DND-41 (cell line): ENCODE data around the gene BTBD8.

ENCODE experiments used
- EZH2 ChIP-seq: IDR thresholded peaks from 3 replicates; pipeline ENCODE4 v1.6.1; 2012; ENCODE audit warnings: borderline replicate concordance, low read depth, mild to moderate bottlenecking, moderate library complexity, low read length, inconsistent platforms; ENCODE audit not compliant: severe bottlenecking
- TF ChIP-seq, protein P1 (sequence below): IDR thresholded peaks from 2 replicates; pipeline ENCODE4 v1.5.1; 2012; ENCODE audit warnings: borderline replicate concordance, low read length, moderate library complexity, mild to moderate bottlenecking; ENCODE audit not compliant: poor library complexity, severe bottlenecking; ENCODE audit errors: extremely low read depth

DNA sequence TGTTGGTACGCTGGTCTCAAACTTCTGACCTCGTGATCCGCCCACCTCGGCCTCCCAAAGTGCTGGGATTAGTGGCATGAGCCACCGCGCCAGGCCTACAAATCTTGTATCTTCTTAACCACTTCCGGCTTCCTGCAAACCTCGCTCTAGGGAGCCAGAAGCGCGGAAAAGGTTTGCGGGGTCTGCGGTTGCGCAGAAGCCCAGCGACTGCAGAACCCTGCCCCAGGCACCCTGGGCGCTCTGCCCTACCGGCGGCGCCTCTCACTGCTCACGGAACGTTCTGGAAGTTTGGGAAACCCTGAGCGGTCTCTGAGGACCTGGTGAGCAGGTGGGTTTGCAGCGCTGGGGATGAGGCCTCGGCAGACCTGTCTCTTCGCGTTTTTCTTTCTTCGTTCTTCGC, 137.6 kb downstream of the BTBD8 start, which contains the start of gene C1orf146:
- TF ChIP-seq, protein P1, sequence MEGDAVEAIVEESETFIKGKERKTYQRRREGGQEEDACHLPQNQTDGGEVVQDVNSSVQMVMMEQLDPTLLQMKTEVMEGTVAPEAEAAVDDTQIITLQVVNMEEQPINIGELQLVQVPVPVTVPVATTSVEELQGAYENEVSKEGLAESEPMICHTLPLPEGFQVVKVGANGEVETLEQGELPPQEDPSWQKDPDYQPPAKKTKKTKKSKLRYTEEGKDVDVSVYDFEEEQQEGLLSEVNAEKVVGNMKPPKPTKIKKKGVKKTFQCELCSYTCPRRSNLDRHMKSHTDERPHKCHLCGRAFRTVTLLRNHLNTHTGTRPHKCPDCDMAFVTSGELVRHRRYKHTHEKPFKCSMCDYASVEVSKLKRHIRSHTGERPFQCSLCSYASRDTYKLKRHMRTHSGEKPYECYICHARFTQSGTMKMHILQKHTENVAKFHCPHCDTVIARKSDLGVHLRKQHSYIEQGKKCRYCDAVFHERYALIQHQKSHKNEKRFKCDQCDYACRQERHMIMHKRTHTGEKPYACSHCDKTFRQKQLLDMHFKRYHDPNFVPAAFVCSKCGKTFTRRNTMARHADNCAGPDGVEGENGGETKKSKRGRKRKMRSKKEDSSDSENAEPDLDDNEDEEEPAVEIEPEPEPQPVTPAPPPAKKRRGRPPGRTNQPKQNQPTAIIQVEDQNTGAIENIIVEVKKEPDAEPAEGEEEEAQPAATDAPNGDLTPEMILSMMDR, result no peak
- TF ChIP-seq EZH2, result no peak
